ENCODE results near the gene RNF121.

RNF121 gene

DNA sequence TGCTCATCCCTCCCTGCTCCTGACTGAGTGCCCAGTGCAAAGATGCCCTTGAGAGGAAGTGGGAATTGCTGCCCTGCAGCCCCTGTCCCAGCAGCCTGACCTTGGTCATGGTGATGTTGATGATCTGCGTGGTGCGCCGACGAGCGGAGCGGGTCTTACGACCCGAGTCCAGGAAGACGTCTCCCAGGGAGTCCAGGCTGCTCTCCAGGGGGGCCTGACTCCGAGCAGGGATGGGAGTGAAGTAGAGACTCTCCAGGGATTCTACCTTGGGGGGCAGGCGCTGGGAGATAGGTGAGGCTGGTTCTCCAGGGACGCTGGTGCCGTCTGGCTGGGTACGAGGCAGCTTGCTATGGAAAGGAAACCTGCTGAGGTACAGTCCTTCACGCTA, 78.2 kb downstream of the RNF121 start:
- no peak for DNase-seq

- no peak for DNase-seq
Observed at GRCh38 chr11:72007587-72007986, 78.7 kb downstream of the RNF121 start.

DNA sequence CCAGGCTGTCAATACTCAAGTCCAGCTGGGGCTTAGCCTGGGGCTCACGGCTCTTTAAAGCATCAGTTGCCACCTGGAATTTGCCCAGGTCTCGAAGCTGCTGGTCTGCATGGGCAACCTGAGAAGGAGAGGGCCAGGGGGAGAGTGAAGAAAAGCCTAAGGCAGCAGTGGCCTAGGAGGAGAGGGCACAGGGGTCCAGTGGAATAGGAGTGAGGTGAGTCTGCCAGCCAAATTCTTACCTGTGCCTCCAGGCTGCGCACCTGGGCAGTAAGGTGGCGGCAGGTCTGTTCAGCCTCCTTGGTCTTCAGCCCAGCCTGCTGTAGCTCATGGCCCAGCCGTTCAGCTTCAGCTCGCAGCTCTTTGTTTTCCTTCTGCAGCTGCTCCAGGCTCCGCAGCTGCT, 79.9 kb downstream of the RNF121 start:
- no peak for DNase-seq

DNA sequence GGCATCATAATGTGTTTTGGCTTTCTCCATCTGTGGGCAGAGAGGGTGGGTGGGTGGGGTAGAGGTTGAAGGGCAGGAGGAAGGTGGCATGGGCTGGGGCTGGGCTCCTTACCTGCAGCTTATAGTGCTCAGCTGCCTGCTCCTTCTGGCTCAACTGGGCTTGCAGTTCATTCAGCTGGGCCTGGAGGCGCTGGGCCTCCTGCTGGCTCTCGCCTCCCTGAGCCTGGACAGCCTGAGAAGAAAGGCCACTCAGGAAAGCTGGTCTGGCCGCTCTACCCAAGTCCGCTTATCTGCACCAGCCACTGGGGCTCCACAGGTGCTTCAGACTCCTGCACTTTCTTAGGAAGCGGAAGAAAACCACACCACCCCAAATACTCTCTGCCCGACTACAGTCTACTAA, 80.3 kb downstream of the RNF121 start:
- DNase-seq, result no peak

GRCh38 chr11:72010529-72011233, 81.8 kb downstream of the RNF121 start:
- no peak for DNase-seq

- no peak for DNase-seq
Observed at GRCh38 chr11:72012091-72012630, 83.3 kb downstream of the RNF121 start.

- no peak for DNase-seq
Observed at GRCh38 chr11:72012897-72013721, 84.3 kb downstream of the RNF121 start.

DNA sequence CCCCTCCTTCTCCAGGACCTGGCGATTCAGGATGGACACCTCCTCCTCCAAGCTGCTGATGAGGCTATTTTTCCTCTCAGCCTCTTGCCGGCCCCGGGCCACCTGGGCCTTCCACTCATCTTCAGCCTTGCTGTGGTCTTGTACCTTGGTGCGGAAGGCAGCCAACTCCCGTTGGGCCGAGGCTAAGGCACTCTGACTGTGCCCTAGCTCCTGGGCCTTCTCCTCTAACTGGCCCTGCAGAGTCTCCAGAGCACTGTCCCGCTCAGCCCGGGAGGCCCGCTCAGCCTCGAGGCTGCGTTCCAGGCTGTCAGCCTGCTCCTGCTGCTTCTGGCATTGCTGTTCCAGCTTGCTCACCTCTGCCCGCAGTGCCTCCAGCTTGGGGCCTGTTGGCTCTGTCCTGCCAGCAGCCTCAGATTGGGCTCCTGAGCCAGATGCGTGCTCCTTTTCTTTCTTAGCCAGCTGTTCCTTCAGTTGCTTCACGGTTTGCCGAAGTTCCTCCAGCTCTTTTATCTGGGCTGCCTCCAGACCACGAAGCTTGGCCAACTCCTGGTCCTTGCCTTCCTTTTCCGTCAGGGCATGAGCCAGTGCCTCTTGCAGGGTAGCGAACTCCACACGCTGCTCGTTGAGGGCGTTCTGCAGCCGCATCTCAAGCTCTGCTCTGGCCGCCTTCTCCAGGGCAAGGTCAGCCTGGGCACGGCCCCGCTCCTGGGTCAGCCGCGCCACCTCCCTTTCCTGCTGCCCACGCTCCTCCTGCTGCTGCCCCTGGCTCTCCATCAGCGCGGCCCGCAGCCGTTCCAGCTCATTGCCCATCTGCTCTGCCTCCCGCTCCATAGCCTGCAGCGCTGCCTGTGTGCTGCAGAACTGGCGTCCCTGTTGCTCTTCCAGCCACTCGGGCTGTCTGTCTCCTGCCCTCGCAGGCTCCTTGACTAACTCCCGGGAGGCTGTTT, 85.2 kb downstream of the RNF121 start:
- no peak for DNase-seq

DNA sequence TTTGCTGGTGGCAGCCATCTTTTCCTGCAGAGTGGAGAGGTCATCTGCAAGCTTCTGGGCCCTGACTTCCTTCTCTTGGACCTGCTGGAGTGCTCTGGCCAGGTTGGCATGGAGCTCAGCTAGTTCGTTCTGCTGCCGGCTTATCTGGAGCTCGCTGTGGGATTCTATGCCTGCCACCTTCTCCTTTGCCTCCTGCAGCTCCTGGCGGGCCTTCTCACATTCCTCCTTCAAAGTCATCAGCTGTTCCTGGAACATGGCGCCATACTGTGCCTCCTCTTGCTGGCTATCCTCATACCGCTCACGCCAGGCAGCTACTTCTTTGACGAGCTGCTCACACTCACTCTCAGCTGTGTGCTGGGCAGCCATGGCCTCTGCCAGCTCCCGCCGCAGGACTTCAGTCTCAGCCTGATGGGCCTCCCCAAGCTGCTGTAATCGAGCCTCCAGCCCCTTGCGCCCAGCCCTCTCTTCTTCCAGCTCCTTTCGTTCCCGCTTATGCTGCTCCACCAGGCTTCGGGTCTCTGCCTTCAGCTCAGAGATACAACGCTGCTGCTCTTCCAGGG, 86.0 kb downstream of the RNF121 start:
- DNase-seq, result no peak

DNA sequence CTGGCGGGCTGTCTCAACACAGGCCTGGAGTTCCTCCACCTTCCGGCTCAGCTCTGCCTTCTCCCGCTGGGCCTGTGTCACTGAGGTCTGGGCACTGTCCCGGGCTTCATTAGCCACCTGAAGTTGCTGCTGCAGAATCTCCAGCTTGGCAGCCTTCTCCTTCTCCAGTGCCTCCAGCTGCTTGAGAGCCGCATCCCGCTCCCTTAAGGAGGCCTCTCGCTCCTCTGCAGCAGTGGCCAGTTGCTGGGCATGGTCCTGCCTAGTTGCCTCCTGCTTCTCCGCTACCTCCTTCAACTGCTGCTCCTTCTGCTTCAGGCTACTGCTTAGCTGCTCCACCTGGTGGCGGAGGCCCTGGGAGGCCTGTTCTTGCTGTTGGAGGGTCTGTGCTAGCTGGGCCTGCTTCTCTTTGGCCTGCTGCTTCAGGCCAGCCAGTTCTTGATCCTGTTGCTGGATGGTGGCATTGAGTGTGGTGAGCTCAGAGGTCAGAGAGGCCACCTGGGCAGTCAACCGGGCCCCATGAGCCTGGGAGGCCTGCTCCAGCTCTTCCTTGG, 86.7 kb downstream of the RNF121 start:
- no peak for DNase-seq

GRCh38 chr11:72018171-72018570, 89.3 kb downstream of the RNF121 start:
- no peak for DNase-seq

GRCh38 chr11:72023335-72023734, 94.5 kb downstream of the RNF121 start:
- DNase-seq, result no peak

GRCh38 chr11:72024069-72024754, 95.4 kb downstream of the RNF121 start:
- DNase-seq, result no peak

DNA sequence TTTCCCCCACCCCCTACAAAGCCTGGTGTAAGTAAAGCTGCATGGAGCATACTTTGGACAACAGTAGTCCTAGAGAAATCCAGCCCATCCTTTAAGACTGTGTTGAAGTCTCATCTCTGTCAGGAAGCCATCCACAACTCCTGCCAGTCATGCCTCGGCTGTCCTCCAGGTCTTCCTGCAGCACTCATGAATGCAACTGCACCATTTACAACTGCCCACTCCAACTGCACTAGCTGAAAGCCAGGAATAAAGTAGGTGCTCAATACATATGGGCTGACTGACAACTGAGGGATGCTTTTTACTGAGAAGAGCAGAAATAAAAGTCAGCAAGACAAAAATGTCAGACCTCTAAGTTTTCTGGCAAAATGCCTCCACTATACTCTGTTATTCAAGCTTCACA, 97.2 kb downstream of the RNF121 start:
- DNase-seq, result no peak

DNA sequence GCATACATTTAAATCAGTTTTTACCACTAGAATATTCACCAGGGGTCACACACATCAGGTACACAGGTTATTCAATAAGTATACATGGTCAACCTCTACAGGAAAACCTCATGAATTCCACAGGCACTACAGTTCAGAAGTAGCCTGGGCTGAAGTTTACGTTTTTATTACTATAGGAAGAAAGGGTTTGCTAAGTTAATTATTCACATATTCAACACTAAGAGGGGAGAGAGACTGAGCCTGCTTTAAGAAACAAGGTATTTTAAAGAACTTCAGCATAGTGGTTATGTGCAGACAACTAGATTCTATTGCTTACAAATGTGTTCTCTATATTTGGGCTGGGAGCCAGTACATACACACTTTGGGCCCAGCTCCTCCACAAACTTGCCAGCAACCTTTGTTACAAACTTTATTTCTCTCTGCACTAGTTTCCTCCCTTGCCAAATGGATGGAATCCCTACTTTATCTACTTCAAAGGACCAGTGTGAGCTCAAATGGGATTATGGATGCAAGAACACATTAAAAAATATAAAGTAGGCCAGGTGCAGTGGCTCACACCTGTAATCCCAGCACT, 101.7 kb downstream of the RNF121 start:
- no peak for DNase-seq

DNA sequence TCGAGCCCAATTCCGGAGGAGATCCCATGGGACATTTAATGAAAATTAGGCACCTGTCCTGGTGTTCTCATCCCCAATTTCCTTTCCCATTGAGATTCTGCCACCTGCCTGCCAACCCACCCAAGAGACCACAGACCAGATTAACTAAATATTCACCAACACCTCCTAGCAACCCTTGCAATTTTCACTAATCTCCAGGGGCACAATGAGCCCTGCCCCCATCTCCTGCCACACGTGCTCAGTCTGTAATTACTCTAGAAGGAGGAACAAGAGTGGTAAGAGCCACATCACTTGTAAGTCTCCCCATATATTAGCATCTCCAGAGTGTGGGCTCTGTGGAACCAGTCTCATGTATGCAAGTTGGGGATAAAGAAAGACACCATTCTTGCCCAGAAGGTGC, 107.8 kb downstream of the RNF121 start:
- DNase-seq, result no peak

GRCh38 chr11:72037554-72038311, 108.9 kb downstream of the RNF121 start:
- DNase-seq, result no peak

DNA sequence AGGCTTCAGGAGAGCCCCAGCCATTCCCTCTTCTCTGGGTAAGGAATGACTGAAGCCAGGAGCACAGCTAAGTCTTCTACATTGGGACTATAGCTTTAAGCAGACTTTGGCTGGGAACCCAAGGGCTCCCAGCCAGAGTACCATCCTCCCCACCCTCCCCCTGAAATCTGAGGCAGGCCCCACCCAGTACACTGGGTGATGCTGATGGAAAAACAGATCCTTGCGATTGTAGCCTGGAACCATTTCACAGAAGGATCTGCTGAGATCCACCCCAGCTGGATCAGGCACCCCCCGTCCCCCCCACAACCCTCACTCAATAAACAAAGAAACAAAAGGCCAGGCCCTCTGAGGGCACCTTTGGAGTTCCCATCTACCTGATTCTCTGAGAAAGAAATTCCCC, 109.6 kb downstream of the RNF121 start:
- DNase-seq, result no peak

- DNase-seq, result no peak
Observed at GRCh38 chr11:72039031-72039855, 110.4 kb downstream of the RNF121 start.
